ENCODE results near the gene SPTA1.
"Not testable (repeated sequence)": the region's sequence is repeated elsewhere in the genome, so short reads cannot be mapped to it uniquely, and the experiment has no call there.

The SPTA1 gene

DNA sequence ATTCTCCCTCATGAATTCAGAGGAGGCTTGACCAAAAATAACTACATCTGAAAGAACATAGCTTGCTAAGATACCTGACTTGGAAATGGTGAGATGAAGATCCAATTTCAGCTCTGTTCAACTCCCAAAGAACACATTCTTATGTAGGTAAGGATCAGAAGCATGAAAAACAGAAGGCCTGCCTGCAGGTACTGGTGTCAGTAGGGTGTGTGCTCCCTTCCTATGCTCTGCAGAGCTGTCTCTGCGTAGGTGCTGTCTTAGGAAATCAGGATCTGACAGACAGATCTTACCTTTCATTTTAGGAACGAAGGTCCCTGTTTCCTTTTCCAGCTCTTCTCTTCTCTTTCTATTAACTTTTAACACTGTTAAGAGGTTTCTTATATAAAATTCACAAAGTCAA lies 19.6 kb upstream of the SPTA1 start:
- H3K4me3 ChIP-seq (ENCODE audit: low read depth, low read length), result no peak overlapping the region
- in situ Hi-C loops (cut with HindIII; ENCODE audit: low sequenced_read_pairs), result no loop called here

DNA sequence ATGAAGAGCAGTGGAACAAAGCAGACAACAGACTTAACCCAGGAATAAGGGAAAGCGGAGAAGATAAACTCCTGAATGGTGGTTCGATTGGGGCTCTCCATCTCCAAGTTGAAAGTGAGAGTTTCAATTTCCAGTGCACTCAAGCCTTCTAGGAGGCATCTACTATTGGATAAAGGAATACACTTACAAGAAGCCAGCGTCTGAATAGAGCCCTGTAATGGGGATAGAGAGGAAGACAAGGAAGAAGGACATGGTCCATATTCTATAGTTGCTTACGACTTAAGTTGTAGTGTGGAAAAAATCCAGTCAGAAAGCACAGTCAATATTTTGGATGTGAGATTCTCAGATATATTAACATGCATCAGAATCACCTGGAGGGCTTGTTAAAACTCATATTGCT lies 14.0 kb upstream of the SPTA1 start, which contains the start of gene OR6K2:
Gene OR6K2 (minus strand): TSS at position 101 of the 400 bp plus-strand sequence. CDS start 0 bp downstream, at position 101.
- TF ChIP-seq, protein P1, sequence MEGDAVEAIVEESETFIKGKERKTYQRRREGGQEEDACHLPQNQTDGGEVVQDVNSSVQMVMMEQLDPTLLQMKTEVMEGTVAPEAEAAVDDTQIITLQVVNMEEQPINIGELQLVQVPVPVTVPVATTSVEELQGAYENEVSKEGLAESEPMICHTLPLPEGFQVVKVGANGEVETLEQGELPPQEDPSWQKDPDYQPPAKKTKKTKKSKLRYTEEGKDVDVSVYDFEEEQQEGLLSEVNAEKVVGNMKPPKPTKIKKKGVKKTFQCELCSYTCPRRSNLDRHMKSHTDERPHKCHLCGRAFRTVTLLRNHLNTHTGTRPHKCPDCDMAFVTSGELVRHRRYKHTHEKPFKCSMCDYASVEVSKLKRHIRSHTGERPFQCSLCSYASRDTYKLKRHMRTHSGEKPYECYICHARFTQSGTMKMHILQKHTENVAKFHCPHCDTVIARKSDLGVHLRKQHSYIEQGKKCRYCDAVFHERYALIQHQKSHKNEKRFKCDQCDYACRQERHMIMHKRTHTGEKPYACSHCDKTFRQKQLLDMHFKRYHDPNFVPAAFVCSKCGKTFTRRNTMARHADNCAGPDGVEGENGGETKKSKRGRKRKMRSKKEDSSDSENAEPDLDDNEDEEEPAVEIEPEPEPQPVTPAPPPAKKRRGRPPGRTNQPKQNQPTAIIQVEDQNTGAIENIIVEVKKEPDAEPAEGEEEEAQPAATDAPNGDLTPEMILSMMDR (IDR thresholded peaks at IDR 0.05; ENCODE audit: low read depth, low read length, missing control alignments), result no peak
- in situ Hi-C loops (cut with HindIII; ENCODE audit: low sequenced_read_pairs), result no loop called here
- no peak within 1 kb of the TSS for H3K4me3 ChIP-seq (ENCODE audit: low read depth, low read length)
- no peak for DNase-seq (ENCODE audit: low read depth)

More for the DNA sequence above, 19.6 kb upstream of the SPTA1 start:
- TF ChIP-seq, protein P1 (IDR thresholded peaks at IDR 0.05; ENCODE audit: low read depth, low read length, missing control alignments), result no peak
- no peak for DNase-seq (ENCODE audit: low read depth)

DNA sequence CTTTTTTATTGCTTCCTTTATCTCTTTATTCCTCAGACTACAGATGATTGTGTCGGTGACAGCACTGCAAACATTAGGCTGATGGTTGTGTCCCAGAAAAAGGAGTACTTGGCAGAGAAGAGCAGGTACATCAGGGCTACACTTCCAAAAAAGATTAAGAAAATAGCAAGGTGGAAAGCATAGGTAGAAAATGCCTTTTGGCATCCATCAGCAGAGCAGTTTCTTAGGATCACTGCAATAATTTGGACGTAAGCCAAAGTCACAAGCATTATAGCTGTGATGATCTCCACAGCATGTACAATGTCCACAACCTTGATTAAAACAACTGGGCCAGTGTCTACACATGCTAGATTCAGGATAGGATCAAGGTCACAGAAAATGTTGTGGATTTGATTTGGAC lies 8.1 kb upstream of the SPTA1 start:
- DNase-seq (ENCODE audit: low read depth), result no peak
- TF ChIP-seq, protein P1 (IDR thresholded peaks at IDR 0.05; ENCODE audit: low read depth, low read length, missing control alignments), result no peak
- no peak overlapping the region for H3K4me3 ChIP-seq (ENCODE audit: low read depth, low read length)
- in situ Hi-C loops (cut with HindIII; ENCODE audit: low sequenced_read_pairs), result no loop called here

DNA sequence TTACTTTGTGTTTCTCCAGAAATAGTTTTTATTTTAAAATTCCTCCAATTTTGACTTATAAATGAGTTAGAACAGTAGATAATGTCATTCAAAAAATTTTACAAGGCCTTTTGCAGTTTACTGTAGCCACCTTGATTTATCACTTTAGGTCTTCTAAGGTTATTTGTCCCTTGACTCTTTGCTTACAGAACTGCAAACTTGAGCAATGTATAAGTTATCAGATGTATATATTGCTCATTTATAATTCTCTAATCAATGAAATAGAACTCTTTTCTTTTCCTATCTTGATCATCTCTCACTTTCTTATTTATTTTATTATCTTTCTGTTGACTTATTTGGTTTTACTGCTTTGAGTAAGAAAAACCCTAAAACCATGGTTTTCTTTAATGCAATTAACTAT lies 5.8 kb upstream of the SPTA1 start:
- in situ Hi-C loops (cut with HindIII; ENCODE audit: low sequenced_read_pairs), result no loop called here
- TF ChIP-seq, protein P1 (IDR thresholded peaks at IDR 0.05; ENCODE audit: low read depth, low read length, missing control alignments), result no peak
- DNase-seq (ENCODE audit: low read depth), result no peak
- no peak overlapping the region for H3K4me3 ChIP-seq (ENCODE audit: low read depth, low read length)

DNA sequence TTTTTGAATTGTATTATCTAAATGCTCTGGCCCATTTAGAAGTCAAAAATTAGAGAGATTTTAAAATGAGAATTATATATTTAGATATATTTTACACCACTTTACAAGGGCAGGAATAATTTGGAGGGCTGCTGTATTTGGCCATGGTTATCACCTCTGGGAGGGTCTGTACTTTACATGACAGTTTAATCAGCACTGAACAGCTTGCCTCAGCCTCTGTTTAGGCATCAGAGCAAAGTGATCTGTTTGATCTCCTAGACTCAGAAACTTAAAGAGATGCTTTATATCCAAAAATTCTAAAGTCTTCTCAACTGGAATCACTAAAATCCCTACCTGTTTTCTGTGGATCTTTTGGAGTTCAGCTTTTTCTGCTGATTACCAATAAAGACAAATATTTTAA lies 5.4 kb upstream of the SPTA1 start:
- H3K4me3 ChIP-seq (ENCODE audit: low read depth, low read length), result no peak overlapping the region
- TF ChIP-seq, protein P1 (IDR thresholded peaks at IDR 0.05; ENCODE audit: low read depth, low read length, missing control alignments), result no peak
- no peak for DNase-seq (ENCODE audit: low read depth)
- in situ Hi-C loops (cut with HindIII; ENCODE audit: low sequenced_read_pairs), result no loop called here

DNA sequence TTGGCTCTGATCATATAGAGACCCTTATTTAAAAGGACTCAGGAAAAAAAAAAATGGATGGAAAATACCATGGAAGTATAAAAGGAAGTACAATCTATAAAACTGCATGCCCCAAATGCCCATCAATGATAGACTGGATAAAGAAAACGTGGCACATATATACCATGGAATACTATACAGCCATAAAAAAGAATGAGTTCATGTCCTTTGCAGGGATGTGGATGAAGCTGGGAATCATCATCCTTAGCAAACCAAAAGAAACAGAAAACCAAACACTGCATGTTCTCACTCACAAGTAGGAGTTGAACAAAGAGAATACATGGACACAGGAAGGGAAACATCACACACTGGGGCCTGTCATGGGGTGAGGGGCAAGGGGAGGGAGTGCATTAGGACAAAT lies 4.6 kb upstream of the SPTA1 start:
- H3K4me3 ChIP-seq (ENCODE audit: low read depth, low read length); in situ Hi-C loops (cut with HindIII; ENCODE audit: low sequenced_read_pairs): not testable (repeated sequence)

DNA sequence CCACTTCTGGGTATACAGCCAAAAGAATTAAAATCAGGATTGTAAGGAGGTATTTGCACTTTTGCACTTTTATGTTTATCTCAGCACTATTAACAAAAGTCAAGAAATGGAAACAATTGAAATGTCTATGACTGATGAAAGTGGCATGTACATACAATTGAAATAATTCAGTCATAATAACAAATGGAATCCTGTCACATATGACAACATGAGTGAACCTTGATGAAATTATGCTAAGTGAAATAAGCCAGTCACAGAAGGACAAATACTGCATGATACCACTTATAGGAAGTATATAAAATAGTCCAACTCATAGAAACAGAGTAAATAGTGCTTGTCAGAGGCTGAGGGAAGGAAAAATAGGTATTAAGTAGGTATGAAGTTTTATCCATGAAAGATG lies 3.4 kb upstream of the SPTA1 start:
- H3K4me3 ChIP-seq (ENCODE audit: low read depth, low read length), result no peak overlapping the region
- TF ChIP-seq, protein P1 (IDR thresholded peaks at IDR 0.05; ENCODE audit: low read depth, low read length, missing control alignments), result no peak
- in situ Hi-C loops (cut with HindIII; ENCODE audit: low sequenced_read_pairs), result no loop called here
- no peak for DNase-seq (ENCODE audit: low read depth)

More for the DNA sequence above, 4.6 kb upstream of the SPTA1 start:
- not testable (repeated sequence) for DNase-seq (ENCODE audit: low read depth)
